Left colon (tissue), 2 donors: ENCODE data around the gene CYP2B6. TPM values are rescaled to one million over a fixed set of nuclear protein-coding genes. Genes with fewer than 3 reads are reported as not detected.
A peak's percentile ranks its signal among the peaks of the same experiment; 100 is the strongest.
"Not testable (repeated sequence)": the region's sequence is repeated elsewhere in the genome, so short reads cannot be mapped to it uniquely, and the experiment has no call there.

Experiments
- ATAC-seq: fragments of 200-7000 bp; cut with Tn5 transposase; one replicate; pipeline ENCODE4 v1.9.1; 2020; ENCODE audit warnings: mild to moderate bottlenecking, moderate library complexity
- DNase-seq, 2 donors: peaks; one replicate each; pipeline ENCODE4 v3.0.0-alpha.2; 2020
- intact Hi-C, 2 donors: fragments of 100-400 bp; cut with DNase I in 1 of 2; cut with micrococcal nuclease in 1 of 2; formaldehyde crosslinking; loops; one replicate each; pipeline versions ENCODE4 v1.11.2 to v1.14.0; 2022; cut with DNase I, micrococcal nuclease
- total RNA-seq, 2 donors: library from RNA; stranded (reverse); fragmentation: NEBNext Ultra II Directional; extraction: Animal tissue kit (Norgen Biotek cat#: 25700); gene quantifications; one replicate each; pipeline ENCODE4 v1.2.1, GENCODE V29; 2021
- donor health status: DM: no; HTN: no; CAD: no.
- donor health status: DM: yes; HTN: yes; CAD: no.

Gene CYP2B6
- total RNA-seq, 2 donors from 2014 or later: 4.6 to 5.1 TPM

DNA sequence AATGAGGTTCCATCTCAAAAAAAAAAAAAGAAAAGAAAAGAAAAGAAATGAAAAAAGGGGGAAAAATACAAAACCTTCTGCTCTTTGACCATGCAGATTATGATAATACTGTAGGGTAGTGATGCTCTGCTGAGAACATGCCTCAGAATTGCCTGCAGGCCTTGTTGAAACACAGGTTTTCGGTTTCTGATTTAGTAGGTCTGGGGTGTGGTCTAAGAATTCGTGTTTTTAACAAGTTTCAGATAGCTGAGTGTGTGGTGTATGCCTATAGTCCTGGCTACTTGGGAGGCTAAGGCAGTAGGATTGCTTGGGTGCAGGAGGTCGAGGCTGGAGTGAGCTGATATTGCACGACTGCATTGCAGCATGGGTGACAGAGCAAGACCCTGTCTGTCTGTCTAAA, 14.9 kb upstream of the CYP2B6 start:
- no peak for ATAC-seq
- intact Hi-C loops: loop anchor here in 1 of 2 donors (5.0 kb wide), 1 partner anchor 166 kb away; no protein-coding TSS in a partner anchor

GRCh38 chr19:40976724-40977123, 14.4 kb upstream of the CYP2B6 start:
- DNase-seq (no peak), ATAC-seq (no peak)
- intact Hi-C loops: loop anchor here in 1 of 2 donors (5.0 kb wide), 1 partner anchor 166 kb away; no protein-coding TSS in a partner anchor

More for the DNA sequence above, 14.9 kb upstream of the CYP2B6 start:
- DNase-seq: no peak

DNA sequence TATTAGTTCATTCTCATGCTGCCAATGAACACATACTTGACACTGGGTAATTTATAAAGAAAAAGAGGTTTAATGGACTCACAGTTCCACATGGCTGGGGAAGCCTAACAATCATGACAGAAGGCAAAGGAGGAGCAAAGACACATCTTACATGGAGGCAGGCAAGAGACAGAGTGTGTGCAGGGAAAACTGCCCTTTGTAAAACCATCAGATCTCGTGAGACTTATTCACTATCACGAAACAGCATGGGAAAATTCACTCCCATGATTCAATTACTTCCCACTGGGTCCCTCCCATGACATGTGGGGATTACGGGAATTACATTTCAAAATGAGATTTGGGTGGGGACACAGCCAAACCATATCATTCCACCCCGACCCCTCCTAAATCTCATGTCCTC, 11.3 kb upstream of the CYP2B6 start:
- not testable (repeated sequence) for DNase-seq
- ATAC-seq: peak; percentile 54
- intact Hi-C loops: loop anchor here in 1 of 2 donors (5.0 kb wide), 1 partner anchor 163 kb away; no protein-coding TSS in a partner anchor

- ATAC-seq: peak; percentile 14
- intact Hi-C loops, DNase-seq: not testable (repeated sequence)
Observed at GRCh38 chr19:40980743-40981442, 10.2 kb upstream of the CYP2B6 start.

GRCh38 chr19:40981591-40981990, 9.5 kb upstream of the CYP2B6 start:
- no peak for DNase-seq
- intact Hi-C loops: no loop called here
- no peak for ATAC-seq

- intact Hi-C loops: no loop called here
- DNase-seq (no peak), ATAC-seq (no peak)
Observed at GRCh38 chr19:40982594-40983101, 8.4 kb upstream of the CYP2B6 start.

- ATAC-seq (no peak), DNase-seq (no peak)
- intact Hi-C loops: no loop called here
Observed at GRCh38 chr19:40989453-40989852, 1.6 kb upstream of the CYP2B6 start.

DNA sequence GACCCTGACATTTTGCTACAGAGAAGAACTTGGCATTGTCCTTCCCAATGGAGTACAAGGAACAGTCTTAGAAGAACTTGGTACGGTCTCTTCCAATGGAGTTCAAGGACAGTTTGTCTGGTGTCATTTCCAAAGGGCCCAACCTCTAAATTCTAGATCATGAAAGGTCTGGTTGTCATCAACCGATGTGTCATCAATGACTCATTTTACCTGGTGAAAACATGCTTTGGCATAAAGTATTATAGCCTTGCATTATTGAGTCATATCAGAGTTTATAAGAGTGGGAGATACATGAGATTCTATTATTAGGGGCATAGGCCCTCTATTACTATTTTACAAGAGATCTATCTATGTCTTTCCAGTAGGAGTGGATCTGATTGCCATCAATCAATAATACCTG, 4.3 kb downstream of the CYP2B6 start:
- DNase-seq (no peak), ATAC-seq (no peak)
- intact Hi-C loops: no loop called here

DNA sequence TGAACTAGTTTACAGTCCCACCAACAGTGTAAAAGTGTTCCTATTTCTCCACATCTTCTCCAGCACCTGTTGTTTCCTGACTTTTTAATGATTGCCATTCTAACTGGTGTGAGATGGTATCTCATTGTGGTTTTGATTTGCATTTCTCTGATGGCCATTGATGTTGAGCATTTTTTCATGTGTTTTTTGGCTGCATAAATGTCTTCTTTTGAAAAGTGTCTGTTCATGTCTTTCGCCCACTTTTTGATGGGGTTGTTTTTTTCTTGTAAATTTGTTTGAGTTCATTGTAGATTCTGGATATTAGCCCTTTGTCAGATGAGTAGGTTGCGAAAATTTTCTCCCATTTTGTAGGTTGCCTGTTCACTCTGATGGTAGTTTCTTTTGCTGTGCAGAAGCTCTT, 7.9 kb downstream of the CYP2B6 start:
- ATAC-seq, DNase-seq, intact Hi-C loops: not testable (repeated sequence)

- peak; percentile 32 to 34 for DNase-seq
- intact Hi-C loops: no loop called here
Observed at GRCh38 chr19:41000310-41000737, 9.2 kb downstream of the CYP2B6 start.

GRCh38 chr19:41001243-41001971, 10.3 kb downstream of the CYP2B6 start:
- ATAC-seq (no peak), DNase-seq (no peak)
- intact Hi-C loops: no loop called here

More at GRCh38 chr19:41000310-41000737, 9.2 kb downstream of the CYP2B6 start:
- ATAC-seq: peak; percentile 72

DNA sequence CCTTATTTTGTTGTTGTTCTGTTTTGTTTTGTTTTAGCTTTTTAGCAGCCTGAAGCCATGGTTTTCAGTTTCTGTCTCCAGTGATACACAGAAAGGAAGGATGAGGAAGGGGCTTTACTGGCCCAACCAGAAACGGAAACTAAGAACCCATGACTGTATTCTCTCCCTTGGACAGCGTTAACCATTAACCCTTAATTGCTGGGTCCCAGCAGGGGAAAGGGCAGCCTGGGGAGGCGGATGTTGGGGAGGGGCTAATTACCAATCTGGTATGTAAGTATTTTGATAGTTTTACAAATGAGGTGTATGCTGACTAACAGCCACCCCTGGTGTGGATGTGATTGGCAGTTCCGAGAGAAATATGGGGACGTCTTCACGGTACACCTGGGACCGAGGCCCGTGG, 12.6 kb downstream of the CYP2B6 start:
- DNase-seq, intact Hi-C loops: not testable (repeated sequence)
- ATAC-seq: peak; percentile 76

DNA sequence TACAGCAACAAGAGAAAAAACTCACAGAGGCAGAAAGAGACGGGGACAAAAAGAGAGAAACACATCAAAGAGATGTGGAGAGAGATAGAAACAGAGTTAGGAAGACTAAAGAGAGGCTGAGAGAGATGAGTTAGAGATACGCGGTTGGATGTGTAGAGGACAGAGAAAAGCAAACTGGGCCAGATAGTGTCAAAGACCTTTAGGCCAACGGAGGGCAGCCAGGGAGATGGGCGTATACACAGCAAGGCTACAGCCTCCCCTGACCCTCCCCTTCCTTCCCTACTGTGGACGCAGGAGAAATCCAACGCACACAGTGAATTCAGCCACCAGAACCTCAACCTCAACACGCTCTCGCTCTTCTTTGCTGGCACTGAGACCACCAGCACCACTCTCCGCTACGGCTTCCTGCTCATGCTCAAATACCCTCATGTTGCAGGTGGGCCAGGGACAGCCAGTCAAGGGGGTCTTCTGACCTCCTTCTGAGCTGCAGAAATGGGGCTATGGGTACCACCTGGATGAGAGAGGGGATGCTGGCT, 18.7 kb downstream of the CYP2B6 start:
- DNase-seq (no peak), ATAC-seq (no peak)
- intact Hi-C loops: no loop called here

GRCh38 chr19:41013359-41013758, 22.3 kb downstream of the CYP2B6 start:
- DNase-seq (no peak), ATAC-seq (peak; percentile 98)
- intact Hi-C loops: no loop called here

DNA sequence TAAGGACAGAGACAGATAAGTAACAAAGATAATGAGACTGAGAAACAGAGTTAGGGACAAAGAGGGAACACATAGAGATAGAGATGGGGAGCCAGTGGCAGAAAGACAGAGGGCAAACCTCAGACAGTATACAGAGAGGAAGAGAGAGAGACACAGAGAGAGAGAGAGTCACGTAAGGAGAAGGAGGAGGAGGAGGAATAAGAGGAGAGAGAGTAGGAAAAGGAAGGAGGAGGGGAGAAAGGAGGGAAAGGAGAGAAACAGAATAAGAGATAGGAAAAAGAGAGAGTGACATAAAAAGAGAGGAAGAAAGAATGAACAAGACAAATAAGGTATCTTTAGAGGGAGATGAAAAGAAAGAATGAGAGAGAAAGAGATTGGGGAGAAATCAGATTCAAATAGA, 23.6 kb downstream of the CYP2B6 start:
- DNase-seq (no peak), ATAC-seq (no peak)
- intact Hi-C loops: no loop called here

- ATAC-seq (no peak), DNase-seq (no peak)
- intact Hi-C loops: no loop called here
Observed at GRCh38 chr19:41016488-41017071, 25.5 kb downstream of the CYP2B6 start.

GRCh38 chr19:41018736-41019290, 27.7 kb downstream of the CYP2B6 start:
- intact Hi-C loops: no loop called here
- DNase-seq (no peak), ATAC-seq (no peak)

- DNase-seq (no peak), ATAC-seq (no peak)
- intact Hi-C loops: no loop called here
Observed at GRCh38 chr19:41019346-41019745, 28.3 kb downstream of the CYP2B6 start.

DNA sequence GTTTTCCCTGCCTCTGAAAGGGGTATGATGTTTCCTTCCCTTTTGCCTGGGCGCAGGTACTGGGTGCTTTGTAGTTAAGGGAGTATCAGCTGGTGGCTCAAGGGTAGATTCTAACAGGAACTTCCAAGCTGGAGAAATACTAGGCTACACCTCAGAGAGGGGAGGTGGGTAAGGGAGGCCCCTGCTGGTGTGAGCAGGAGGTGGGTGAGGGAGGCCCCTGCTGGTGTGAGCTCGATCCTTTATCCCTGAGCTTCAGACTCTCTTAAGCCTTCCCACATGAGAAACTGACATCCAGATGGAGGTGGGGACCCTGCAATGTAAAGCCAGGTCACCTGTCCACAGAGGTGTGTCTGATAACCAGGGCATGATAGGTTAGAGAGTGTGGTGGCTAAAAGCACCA, 32.1 kb downstream of the CYP2B6 start:
- no peak for ATAC-seq
- intact Hi-C loops: no loop called here
- no peak for DNase-seq
